OCI-LY3 (cell line): Measurements from ENCODE around the gene BACH1.

ENCODE experiments used
- CTCF ChIP-seq: fragments of 200-600, 300-600 bp; sonication (generic); IDR thresholded peaks from 2 replicates; pipeline ENCODE4 v1.5.1; 2014; ENCODE audit warnings: antibody characterized with exemption, low read length, low read depth
- EZH2phosphoT487 ChIP-seq: fragments of 200-600 bp; shearing (Covaris generic); IDR thresholded peaks from 2 replicates; pipeline ENCODE4 v1.6.1; 2018; ENCODE audit warnings: antibody characterized with exemption, mixed run types, low read depth

GRCh38 chr21:29267666-29268065 lies 31.1 kb upstream of the BACH1 start:
- TF ChIP-seq EZH2phosphoT487 (no peak), CTCF (no peak)
